ENCODE results near the gene VAMP3. TPM values are rescaled to one million over a fixed set of nuclear protein-coding genes. Genes with fewer than 3 reads are reported as not detected.

VAMP3 gene
- total and polyA plus RNA-seq, 4 donors: 17.4 to 38.4 (median 25.9) TPM

DNA sequence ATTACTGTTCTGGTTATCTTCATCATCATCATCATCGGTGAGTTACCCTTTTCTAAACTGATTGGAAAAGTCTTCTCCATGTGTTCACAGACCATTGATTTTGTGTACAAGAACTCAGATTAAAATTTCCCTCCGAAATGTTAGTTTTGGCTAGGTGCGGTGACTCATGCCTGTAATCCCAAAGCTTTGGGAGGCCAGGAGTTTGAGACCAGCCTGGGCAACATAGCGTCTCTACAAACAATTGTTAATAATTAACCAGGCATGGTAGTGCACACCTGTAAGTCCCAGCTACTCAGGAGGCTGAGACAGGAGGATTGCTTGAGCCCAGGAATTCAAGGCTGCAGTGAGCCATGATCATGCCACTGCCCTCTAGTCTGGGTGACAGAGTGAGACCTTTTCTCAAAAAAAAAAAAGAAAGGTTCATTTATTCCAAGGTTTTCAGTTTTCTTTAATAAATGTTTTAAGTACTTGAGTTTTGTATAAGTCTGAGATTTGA lies 7.1 kb downstream of the VAMP3 start:
- TF ChIP-seq GABPA (IDR thresholded peaks at IDR 0.05 in 1 of 2, conservative IDR thresholded peaks at IDR 0.05 in 1 of 2) (no peak), RXRA (IDR thresholded peaks at IDR 0.05) (no peak), SP1 (IDR thresholded peaks at IDR 0.05) (no peak)
- TF ChIP-seq, protein P1, sequence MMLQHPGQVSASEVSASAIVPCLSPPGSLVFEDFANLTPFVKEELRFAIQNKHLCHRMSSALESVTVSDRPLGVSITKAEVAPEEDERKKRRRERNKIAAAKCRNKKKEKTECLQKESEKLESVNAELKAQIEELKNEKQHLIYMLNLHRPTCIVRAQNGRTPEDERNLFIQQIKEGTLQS (IDR thresholded peaks at IDR 0.05): no peak
- TF ChIP-seq, protein P2, sequence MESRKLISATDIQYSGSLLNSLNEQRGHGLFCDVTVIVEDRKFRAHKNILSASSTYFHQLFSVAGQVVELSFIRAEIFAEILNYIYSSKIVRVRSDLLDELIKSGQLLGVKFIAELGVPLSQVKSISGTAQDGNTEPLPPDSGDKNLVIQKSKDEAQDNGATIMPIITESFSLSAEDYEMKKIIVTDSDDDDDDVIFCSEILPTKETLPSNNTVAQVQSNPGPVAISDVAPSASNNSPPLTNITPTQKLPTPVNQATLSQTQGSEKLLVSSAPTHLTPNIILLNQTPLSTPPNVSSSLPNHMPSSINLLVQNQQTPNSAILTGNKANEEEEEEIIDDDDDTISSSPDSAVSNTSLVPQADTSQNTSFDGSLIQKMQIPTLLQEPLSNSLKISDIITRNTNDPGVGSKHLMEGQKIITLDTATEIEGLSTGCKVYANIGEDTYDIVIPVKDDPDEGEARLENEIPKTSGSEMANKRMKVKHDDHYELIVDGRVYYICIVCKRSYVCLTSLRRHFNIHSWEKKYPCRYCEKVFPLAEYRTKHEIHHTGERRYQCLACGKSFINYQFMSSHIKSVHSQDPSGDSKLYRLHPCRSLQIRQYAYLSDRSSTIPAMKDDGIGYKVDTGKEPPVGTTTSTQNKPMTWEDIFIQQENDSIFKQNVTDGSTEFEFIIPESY (IDR thresholded peaks at IDR 0.05): no peak
- 52% methylated on average over 4 of the region's 4 CpGs for WGBS

GRCh38 chr1:7780976-7781375 lies 9.9 kb downstream of the VAMP3 start:
- no peak for TF ChIP-seq FOXA2 (IDR thresholded peaks at IDR 0.05)
- TF ChIP-seq, protein P1 (IDR thresholded peaks at IDR 0.05): no peak
- TF ChIP-seq RAD21 (IDR thresholded peaks at IDR 0.05): no peak
- TF ChIP-seq TAF1 (conservative IDR thresholded peaks at IDR 0.05): no peak
- no peak for TF ChIP-seq REST (IDR thresholded peaks at IDR 0.05)
- no peak for TF ChIP-seq SP1 (IDR thresholded peaks at IDR 0.05)
- TF ChIP-seq MAX (IDR thresholded peaks at IDR 0.05): no peak
- TF ChIP-seq FOXA1 (IDR thresholded peaks at IDR 0.05): no peak
- TF ChIP-seq, protein P3, sequence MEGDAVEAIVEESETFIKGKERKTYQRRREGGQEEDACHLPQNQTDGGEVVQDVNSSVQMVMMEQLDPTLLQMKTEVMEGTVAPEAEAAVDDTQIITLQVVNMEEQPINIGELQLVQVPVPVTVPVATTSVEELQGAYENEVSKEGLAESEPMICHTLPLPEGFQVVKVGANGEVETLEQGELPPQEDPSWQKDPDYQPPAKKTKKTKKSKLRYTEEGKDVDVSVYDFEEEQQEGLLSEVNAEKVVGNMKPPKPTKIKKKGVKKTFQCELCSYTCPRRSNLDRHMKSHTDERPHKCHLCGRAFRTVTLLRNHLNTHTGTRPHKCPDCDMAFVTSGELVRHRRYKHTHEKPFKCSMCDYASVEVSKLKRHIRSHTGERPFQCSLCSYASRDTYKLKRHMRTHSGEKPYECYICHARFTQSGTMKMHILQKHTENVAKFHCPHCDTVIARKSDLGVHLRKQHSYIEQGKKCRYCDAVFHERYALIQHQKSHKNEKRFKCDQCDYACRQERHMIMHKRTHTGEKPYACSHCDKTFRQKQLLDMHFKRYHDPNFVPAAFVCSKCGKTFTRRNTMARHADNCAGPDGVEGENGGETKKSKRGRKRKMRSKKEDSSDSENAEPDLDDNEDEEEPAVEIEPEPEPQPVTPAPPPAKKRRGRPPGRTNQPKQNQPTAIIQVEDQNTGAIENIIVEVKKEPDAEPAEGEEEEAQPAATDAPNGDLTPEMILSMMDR (IDR thresholded peaks at IDR 0.05; ENCODE audit: low read depth, low read length, missing input control): no peak
- TF ChIP-seq HNF4G (IDR thresholded peaks at IDR 0.05): no peak
- TF ChIP-seq HNF4A (conservative IDR thresholded peaks at IDR 0.05): no peak
- TF ChIP-seq NR2F2 (IDR thresholded peaks at IDR 0.05): no peak
- no peak for TF ChIP-seq JUND (IDR thresholded peaks at IDR 0.05)
- no peak for TF ChIP-seq GABPA (IDR thresholded peaks at IDR 0.05 in 1 of 2, conservative IDR thresholded peaks at IDR 0.05 in 1 of 2)
- TF ChIP-seq RXRA (IDR thresholded peaks at IDR 0.05): no peak
- TF ChIP-seq, protein P2 (IDR thresholded peaks at IDR 0.05): no peak
- no peak for TF ChIP-seq YY1 (IDR thresholded peaks at IDR 0.05)
- TF ChIP-seq EGR1 (IDR thresholded peaks at IDR 0.05; ENCODE audit: low read depth in 2 of 2): no peak
- Histone ChIP-seq H3K36me3 (ENCODE audit: control insufficient read depth in 4 of 4, insufficient read depth in 3 of 4, low read depth in 1 of 4, low read length in 3 of 4) (peaks cover 0 to 30% (median 23%) of the 10 kb centered on the region in 4 donors), H3K4me1 (ENCODE audit: control insufficient read depth in 4 of 4, insufficient read depth in 4 of 4, low read length in 3 of 4) (peaks cover 0 to 33% (median 20%) of the 10 kb centered on the region in 4 donors), H3K27ac (ENCODE audit: low read depth in 1 of 2, low read length in 2 of 2) (no peak overlapping the region), H3K9me3 (ENCODE audit: control insufficient read depth in 4 of 4, low read length in 3 of 4) (no peaks in the 10 kb centered on the region), H3K9ac (ENCODE audit: low read depth in 1 of 2, low read length in 2 of 2) (no peak overlapping the region), H3K4me3 (ENCODE audit: low read depth in 1 of 3, low read length in 3 of 3) (no peak overlapping the region), H3K27me3 (ENCODE audit: control insufficient read depth in 4 of 4, insufficient read depth in 4 of 4, low read length in 3 of 4) (no peaks in the 10 kb centered on the region)
- 94% methylated on average over 9 of the region's 9 CpGs for WGBS
- no peak for DNase-seq (ENCODE audit: low spot score)

More for the DNA sequence above, 7.1 kb downstream of the VAMP3 start:
- Histone ChIP-seq H3K36me3 (ENCODE audit: control insufficient read depth in 4 of 4, insufficient read depth in 3 of 4, low read depth in 1 of 4, low read length in 3 of 4) (peaks cover 0 to 33% (median 26%) of the 10 kb centered on the region in 4 donors), H3K9ac (ENCODE audit: low read depth in 1 of 2, low read length in 2 of 2) (no peak overlapping the region), H3K9me3 (ENCODE audit: control insufficient read depth in 4 of 4, low read length in 3 of 4) (no peaks in the 10 kb centered on the region), H3K4me1 (ENCODE audit: control insufficient read depth in 4 of 4, insufficient read depth in 4 of 4, low read length in 3 of 4) (peaks cover 1 to 16% (median 9%) of the 10 kb centered on the region in 4 donors), H3K27ac (ENCODE audit: low read depth in 1 of 2, low read length in 2 of 2) (no peak overlapping the region), H3K4me3 (ENCODE audit: low read depth in 1 of 3, low read length in 3 of 3) (no peak overlapping the region), H3K27me3 (ENCODE audit: control insufficient read depth in 4 of 4, insufficient read depth in 4 of 4, low read length in 3 of 4) (no peaks in the 10 kb centered on the region)
- DNase-seq (ENCODE audit: low spot score): no peak

All from liver (tissue), 9 donors.